Limb (tissue), 2 donors: ENCODE results near the gene LRRC9.
"Not testable (repeated sequence)": the region's sequence is repeated elsewhere in the genome, so short reads cannot be mapped to it uniquely, and the experiment has no call there.

Experiments used
- DNase-seq, 2 donors: peaks; one replicate each; pipeline ENCODE4 v3.0.0-alpha.2; 2016; ENCODE audit errors: extremely low spot score in 2 of 2

Gene LRRC9

GRCh38 chr14:59919570-59920377 is at the start of gene LRRC9:
TSS of gene LRRC9 (plus strand) at chr14:59920144.
- peak; percentile 74 to 90 for DNase-seq

- peak; percentile 36 to 78 for DNase-seq
Measured at GRCh38 chr14:59870277-59871165, 49.4 kb upstream of the LRRC9 start, which contains the start of gene RTN1. TSS of gene RTN1 (minus strand) at chr14:59870776. CDS start at chr14:59870630, 146 bp downstream.

DNA sequence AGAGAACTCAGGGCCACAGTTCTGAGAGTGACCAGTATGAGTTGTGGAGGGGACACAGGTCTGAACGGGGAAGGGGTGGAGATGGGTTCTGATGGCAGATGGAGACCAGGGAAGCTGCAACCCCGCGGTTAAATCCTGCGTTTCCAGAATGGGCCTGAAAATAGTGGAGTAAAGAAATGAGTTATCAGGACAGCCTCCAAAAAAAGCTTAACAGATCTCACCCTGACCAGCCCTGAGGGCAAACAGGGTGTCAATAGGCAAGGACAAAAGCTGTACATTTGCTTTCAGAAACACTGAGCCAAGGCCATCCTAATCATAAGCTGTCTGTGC is 48.8 kb upstream of the LRRC9 start:
- no peak for DNase-seq

DNA sequence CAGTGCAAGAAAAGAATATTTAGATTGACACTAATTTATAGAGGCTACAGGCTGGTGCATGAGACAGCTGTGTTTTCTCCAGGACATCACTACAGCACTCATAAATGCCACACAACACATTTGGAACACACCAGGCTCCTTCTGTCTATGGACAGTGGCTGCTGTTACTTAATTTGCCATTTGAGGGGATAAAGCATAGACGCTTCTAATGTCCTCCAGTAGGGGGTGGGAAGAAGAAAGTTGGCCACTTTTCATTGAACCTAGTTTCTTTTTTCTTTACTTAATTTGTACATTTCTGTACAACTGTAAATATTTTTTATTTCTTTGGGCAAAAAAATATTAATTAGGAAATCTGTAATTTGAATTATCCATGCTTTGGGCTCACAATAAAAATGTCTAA is 37.0 kb upstream of the LRRC9 start:
- no peak for DNase-seq

DNA sequence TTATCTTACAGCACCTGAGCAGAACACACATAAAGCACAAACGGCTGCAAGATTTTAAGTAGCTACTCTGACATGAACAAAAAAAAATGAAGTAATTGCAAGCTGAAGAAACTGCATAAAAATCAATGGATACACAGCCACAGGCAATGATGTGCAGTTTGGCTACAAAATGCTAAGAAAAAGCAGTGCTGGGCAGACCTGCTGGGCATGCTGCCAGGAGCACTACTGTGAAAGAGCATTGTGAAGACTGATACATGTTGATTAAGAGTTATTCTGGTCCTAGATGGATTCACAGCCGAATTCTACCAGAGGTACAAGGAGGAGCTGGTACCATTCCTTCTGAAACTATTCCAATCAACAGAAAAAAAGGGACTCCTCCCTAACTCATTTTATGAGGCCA is 29.3 kb upstream of the LRRC9 start:
- no peak for DNase-seq

GRCh38 chr14:59895721-59896120 is 24.2 kb upstream of the LRRC9 start:
- DNase-seq = no peak

DNA sequence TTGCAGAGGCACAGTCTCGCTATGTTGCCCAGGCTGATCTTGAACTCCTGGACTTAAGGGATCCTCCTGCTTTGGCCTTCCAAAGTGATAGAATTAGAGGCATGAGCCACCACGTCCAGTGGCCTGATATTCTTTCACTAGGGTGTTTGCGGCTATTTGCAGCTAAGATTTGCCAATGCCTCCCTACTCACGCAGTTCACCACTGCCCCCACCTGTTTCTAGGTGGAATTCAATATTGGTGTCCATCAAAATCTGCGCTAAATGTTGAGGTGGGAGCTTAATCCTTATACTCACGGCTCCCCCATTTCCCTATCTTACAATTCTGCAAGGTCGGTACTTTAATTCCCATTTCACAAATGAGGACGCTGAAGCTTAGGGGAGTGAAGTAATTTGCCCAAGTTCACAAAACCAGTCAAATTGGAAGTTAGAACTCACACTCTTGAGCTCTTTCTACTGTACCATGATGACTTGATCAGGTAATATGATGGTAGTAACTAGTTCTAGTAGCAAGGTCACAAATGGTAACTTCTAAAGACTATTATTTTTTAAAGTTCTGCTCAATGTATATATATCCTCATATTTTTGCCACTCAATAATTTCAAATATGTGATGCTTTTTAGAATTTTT is 22.1 kb upstream of the LRRC9 start:
- DNase-seq = peak; percentile 11 to 39

- DNase-seq = no peak
Measured at GRCh38 chr14:59900556-59900955, 19.4 kb upstream of the LRRC9 start.

- no peak for DNase-seq
Measured at GRCh38 chr14:59904184-59904583, 15.8 kb upstream of the LRRC9 start.

DNA sequence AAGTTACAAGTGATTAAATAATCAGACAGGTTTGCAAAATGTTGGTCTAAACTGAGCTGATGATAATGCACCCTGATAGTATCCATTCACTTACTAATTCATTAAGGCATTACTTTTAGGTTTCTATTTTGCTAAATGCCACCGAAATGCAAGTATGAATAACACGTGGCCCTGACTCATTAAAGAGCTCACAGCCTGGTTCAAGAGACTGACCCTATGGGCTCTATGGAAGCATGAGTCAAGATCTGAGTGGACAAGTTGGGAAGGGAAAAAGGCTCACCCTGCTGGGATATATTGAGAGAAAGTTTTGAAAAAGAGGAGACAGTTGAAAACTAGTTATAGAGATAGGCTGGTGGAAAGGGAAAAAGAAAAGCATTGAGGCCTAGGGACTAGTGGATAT is 14.8 kb upstream of the LRRC9 start:
- no peak for DNase-seq

DNA sequence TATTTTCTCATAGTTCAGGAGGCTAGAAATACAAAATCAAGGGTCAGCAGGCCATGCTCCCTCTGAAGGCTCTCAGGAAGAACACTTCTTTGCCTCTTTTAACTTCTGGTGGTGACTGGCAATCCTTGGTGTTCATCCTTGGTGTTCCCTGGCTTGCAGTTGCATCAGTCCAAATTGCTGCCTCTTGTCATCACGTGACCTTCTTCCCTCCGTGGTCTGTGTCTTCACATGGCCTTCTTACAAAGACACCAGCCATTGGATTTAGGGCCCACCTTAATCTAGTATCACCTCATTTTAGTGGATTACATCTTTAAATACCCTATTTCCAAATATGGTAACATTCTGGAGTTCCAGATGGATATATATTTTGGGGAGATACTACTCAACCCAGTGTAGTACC is 7.5 kb upstream of the LRRC9 start:
- DNase-seq = no peak

- DNase-seq = no peak
Measured at GRCh38 chr14:59913187-59913586, 6.8 kb upstream of the LRRC9 start.

GRCh38 chr14:59918824-59919569 is 947 bp upstream of the LRRC9 start:
- peak in 1 of 2 donors; percentile 63 for DNase-seq

GRCh38 chr14:59920378-59920683 is 387 bp downstream of the LRRC9 start:
- DNase-seq = no peak

DNA sequence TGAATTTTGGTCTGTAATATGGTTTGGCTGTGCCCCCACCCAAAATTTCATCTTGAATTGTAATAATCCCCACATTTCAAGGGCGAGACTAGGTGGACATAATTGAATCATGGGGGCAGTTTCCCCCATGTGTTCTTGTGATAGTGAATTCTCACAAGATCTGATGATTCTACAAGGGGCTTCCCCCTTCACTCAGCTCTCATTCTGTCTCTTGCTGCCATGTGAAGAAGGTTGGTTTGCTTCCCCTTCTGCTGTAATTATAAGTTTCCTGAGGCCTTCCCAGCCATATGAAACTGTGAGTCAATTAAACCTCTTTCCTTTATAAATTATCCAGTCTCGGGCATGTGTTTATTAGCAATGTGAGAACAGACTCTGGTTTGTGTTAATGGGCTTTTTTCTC is 5.9 kb downstream of the LRRC9 start:
- no peak for DNase-seq

DNA sequence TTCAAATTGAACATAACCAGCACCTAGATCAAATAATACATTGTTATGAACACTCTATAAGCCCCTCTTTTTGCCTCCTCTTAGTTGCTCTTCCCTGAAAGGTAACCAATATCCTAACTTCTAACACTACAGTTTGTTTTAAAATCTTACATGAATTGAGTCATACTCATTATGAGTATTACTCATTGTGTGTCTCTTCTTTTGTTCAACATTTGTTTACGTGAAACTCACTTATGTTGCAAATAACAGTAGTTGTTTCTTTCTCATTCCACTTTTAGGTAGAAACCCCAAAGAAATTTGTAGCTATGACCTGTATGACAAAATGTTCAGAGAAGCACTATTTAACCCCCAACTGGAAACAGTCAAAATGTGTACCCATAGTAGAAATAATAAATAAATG is 6.6 kb downstream of the LRRC9 start:
- no peak for DNase-seq

DNA sequence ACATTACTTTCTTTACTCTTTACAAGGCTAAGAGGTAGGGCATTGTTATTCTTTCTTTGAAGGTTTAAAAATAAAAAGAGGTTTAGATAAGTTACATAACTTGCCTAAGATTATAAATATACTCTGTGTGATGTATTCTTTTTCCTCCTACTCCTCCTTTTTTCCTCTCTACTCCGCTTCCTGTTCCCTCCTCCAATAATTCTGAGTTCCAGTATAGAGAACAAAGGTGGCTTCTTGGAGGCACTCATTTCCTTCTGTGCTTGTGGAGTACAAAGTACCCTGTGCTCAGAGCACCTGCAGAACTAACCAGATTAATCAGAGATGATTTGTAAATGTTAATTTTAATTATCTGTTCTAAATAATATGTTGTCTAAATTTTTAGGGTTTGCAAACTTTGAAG is 11.3 kb downstream of the LRRC9 start:
- DNase-seq = no peak

DNA sequence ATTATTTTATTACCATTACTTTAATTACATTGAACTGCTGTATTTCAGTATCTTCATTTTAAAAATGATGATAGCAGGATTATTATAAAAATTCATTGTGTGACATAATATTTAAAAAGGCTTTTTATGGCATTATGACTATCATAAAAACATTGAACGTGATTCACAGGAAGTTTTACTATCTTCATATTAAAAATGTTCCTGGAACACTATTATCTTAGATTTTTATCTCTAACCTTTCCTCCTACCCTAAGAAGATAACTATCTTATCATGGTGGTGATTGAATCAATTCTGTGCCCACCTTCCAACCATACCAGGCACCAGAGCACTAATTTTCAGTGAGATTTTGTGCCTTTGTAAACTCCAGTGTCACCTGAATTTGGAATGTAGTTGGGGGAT is 16.2 kb downstream of the LRRC9 start:
- no peak for DNase-seq

GRCh38 chr14:59939828-59940227 is 19.9 kb downstream of the LRRC9 start:
- DNase-seq = no peak

GRCh38 chr14:59942296-59942862 is 22.4 kb downstream of the LRRC9 start:
- DNase-seq = not testable (repeated sequence)

- no peak for DNase-seq
Measured at GRCh38 chr14:59944909-59945308, 25.0 kb downstream of the LRRC9 start.
